GM12878 (cell line): Measurements from ENCODE around the gene CFAP97D2. TPM values are rescaled to one million over a fixed set of nuclear protein-coding genes. Genes with fewer than 3 reads are reported as not detected.

Experiments used
- ATF3 ChIP-seq: IDR thresholded peaks from 2 replicates; pipeline ENCODE4 v1.6.1; 2011; ENCODE audit warnings: low read depth, mild to moderate bottlenecking, low read length, moderate library complexity, borderline replicate concordance; ENCODE audit errors: extremely low read depth
- BCL11A ChIP-seq: IDR thresholded peaks from 2 replicates; pipeline ENCODE4 v1.6.1; 2011; ENCODE audit warnings: low read depth, low read length
- BCL3 ChIP-seq: IDR thresholded peaks from 2 replicates; pipeline ENCODE4 v1.6.1; 2011; ENCODE audit warnings: borderline replicate concordance, low read depth, mild to moderate bottlenecking, moderate library complexity, low read length; ENCODE audit not compliant: insufficient read depth, poor library complexity, severe bottlenecking
- CEBPZ ChIP-seq: fragments of 150-350 bp; IDR thresholded peaks from 2 replicates; pipeline ENCODE4 v1.6.1; 2016; ENCODE audit warnings: low read depth, low read length
- MYB ChIP-seq: fragments of 150-350 bp; IDR thresholded peaks from 2 replicates; pipeline ENCODE4 v1.6.1; 2014; ENCODE audit warnings: mild to moderate bottlenecking, low read depth, low read length, borderline replicate concordance
- MYC ChIP-seq: IDR thresholded peaks from 2 replicates; pipeline ENCODE4 v1.6.1; 2011; ENCODE audit warnings: mild to moderate bottlenecking, low read length, moderate library complexity, inconsistent platforms; ENCODE audit not compliant: insufficient read depth, insufficient replicate concordance, insufficient read length, severe bottlenecking
- NKRF ChIP-seq: fragments of 450-650 bp; conservative IDR thresholded peaks from 2 replicates; pipeline ENCODE4 v1.6.1; 2017; ENCODE audit warnings: mild to moderate bottlenecking, moderate library complexity
- PAX8 ChIP-seq: fragments of 450-650 bp; IDR thresholded peaks from 2 replicates; pipeline ENCODE4 v1.6.1; 2017; ENCODE audit warnings: mild to moderate bottlenecking, moderate library complexity
- PKNOX1 ChIP-seq: fragments of 450-650 bp; IDR thresholded peaks from 2 replicates; pipeline ENCODE4 v1.6.1; 2016; ENCODE audit warnings: mild to moderate bottlenecking
- PRDM15 ChIP-seq: fragments of 450-650 bp; formaldehyde crosslinking; IDR thresholded peaks from 2 replicates; pipeline ENCODE4 v1.4.0; 2020; ENCODE audit warnings: mild to moderate bottlenecking, moderate library complexity
- RAD51 ChIP-seq: fragments of 450-650 bp; IDR thresholded peaks from 2 replicates; pipeline ENCODE4 v1.6.1; 2016; ENCODE audit warnings: moderate library complexity, mild to moderate bottlenecking, inconsistent platforms
- RELB ChIP-seq: fragments of 450-650 bp; IDR thresholded peaks from 2 replicates; pipeline ENCODE4 v1.6.1; 2017; ENCODE audit warnings: low read depth, mild to moderate bottlenecking, moderate library complexity
- SP1 ChIP-seq: IDR thresholded peaks from one replicate; pipeline ENCODE4 v1.6.1; 2011; ENCODE audit warnings: low read depth, low read length
- SREBF2 ChIP-seq: IDR thresholded peaks from 2 replicates; pipeline ENCODE4 v1.6.1; 2012; ENCODE audit warnings: mild to moderate bottlenecking, low read length
- TCF7 ChIP-seq: IDR thresholded peaks from 2 replicates; pipeline ENCODE4 v1.6.1; 2014; ENCODE audit warnings: antibody characterized with exemption, borderline replicate concordance
- polyA plus RNA-seq, 11 experiments: library from polyadenylated mRNA; depleted of rRNA in 4 of 11; unstranded in 6 of 11; stranded (reverse) in 5 of 11; fragments of >200 nt; fragmentation: Nextera tagmentation in 4 of 11; fragmentation: Illumina TruSeq in 1 of 11; extraction: Ambion mirVana in 4 of 11; extraction: Trizol in 1 of 11; gene quantifications; 1 replicate in 1 of 11; 2 replicates in 10 of 11; pipeline versions ENCODE4 v1.2.1 to v1.2.3, GENCODE V29; 2011 to 2016; ENCODE audit warnings: inconsistent platforms in 2 of 11, missing spikeins in 2 of 11, low read depth in 1 of 11
- total RNA-seq, 4 experiments: library from RNA; depleted of rRNA in 3 of 4; stranded (reverse); fragments of >200 nt in 3 of 4; fragmentation: Illumina TruSeq in 1 of 4; extraction: Trizol in 1 of 4; gene quantifications; 2 replicates each; pipeline versions ENCODE4 v1.2.1 to v1.2.3, GENCODE V29; 2013 to 2021

CFAP97D2 gene
- total and polyA plus RNA-seq, 10 of the 15 experiments (the other 5 are each of a cell fraction or from before 2014, with no cell fraction given): not detected

GRCh38 chr13:114146629-114147028 is 32.4 kb upstream of the CFAP97D2 start (continued):
- TF ChIP-seq NKRF: no peak
- TF ChIP-seq MYB: no peak
- no peak for TF ChIP-seq PRDM15 (CRISPR knock-in tag)
- TF ChIP-seq RELB: peak; percentile 76
- TF ChIP-seq BCL3: no peak
- no peak for TF ChIP-seq CEBPZ
- TF ChIP-seq PAX8: no peak
- TF ChIP-seq TCF7: no peak
- no peak for TF ChIP-seq PKNOX1
- TF ChIP-seq ATF3: no peak
- no peak for TF ChIP-seq SP1
- TF ChIP-seq SREBF2: no peak
- peak; percentile 44; the same call in 1 of the 2 replicates for TF ChIP-seq BCL11A
- TF ChIP-seq MYC: no peak
- TF ChIP-seq RAD51: no peak
